ENCODE measurements around the gene PGAP6.

DNA sequence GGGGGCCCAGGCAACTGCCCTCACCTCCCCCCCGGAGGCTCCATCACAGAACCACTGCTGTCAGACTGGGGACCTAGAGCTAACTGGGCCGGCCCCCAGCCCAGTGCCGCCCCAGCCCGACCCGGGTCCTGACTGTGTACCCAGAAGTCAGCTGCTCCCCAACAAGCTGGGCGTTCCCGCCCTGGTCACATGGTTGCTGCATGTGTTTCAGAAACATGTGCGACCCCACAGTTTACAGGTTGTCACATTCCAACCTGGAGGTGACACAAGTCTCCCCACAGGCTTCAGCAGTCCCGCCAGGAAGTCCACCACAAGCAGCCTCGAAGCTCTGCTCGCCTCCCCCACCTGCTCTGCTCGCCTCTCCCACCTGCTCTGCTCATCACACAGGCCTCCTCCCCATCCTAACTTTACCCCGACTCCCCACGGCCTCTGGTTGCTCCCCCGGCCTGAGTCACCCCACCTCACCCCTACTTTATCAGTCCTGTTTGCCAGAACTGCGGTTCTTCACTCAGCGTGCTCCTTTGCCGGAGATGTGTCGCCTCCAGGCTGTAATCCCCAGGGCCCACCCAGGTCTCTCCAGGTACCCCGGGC is 12.4 kb downstream of the PGAP6 start:
- no peak for TF ChIP-seq POLR2A (IDR thresholded peaks at IDR 0.05)
- TF ChIP-seq, protein P1, sequence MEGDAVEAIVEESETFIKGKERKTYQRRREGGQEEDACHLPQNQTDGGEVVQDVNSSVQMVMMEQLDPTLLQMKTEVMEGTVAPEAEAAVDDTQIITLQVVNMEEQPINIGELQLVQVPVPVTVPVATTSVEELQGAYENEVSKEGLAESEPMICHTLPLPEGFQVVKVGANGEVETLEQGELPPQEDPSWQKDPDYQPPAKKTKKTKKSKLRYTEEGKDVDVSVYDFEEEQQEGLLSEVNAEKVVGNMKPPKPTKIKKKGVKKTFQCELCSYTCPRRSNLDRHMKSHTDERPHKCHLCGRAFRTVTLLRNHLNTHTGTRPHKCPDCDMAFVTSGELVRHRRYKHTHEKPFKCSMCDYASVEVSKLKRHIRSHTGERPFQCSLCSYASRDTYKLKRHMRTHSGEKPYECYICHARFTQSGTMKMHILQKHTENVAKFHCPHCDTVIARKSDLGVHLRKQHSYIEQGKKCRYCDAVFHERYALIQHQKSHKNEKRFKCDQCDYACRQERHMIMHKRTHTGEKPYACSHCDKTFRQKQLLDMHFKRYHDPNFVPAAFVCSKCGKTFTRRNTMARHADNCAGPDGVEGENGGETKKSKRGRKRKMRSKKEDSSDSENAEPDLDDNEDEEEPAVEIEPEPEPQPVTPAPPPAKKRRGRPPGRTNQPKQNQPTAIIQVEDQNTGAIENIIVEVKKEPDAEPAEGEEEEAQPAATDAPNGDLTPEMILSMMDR (IDR thresholded peaks at IDR 0.05), result no peak

Measured in adrenal gland (tissue), 5 donors.